Adrenal gland (tissue), 12 donors: ENCODE results near the gene DUSP2. TPM values are rescaled to one million over a fixed set of nuclear protein-coding genes. Genes with fewer than 3 reads are reported as not detected.

Experiments used
- DNase-seq, 7 donors: peaks; one replicate each; pipeline ENCODE4 v3.0.0-alpha.2; 2019 to 2020
- H3K27ac ChIP-seq, 5 donors: fragments of 200-600 bp; sonication (generic) in 4 of 5; 1 replicate in 3 of 5; 2 replicates in 2 of 5; pipeline versions ENCODE4 v1.5.1 to v1.8.0; 2016 to 2020; ENCODE audit warnings: mild to moderate bottlenecking in 1 of 5
- H3K27me3 ChIP-seq: fragments of 200-600 bp; 2 replicates; pipeline ENCODE4 v1.8.0; 2021
- H3K36me3 ChIP-seq, 2 donors: fragments of 200-600 bp; replicated peaks in 1 of 2; 1 replicate in 1 of 2; 2 replicates in 1 of 2; pipeline versions ENCODE4 v1.5.1 to v1.8.0; 2018 to 2022
- H3K4me1 ChIP-seq, 2 donors: fragments of 200-600 bp; replicated peaks in 1 of 2; 1 replicate in 1 of 2; 2 replicates in 1 of 2; pipeline versions ENCODE4 v1.5.1 to v1.8.0; 2018 to 2021
- H3K4me3 ChIP-seq, 4 donors: fragments of 200-600 bp; sonication (generic) in 3 of 4; one replicate each; pipeline ENCODE4 v1.5.1; 2016 to 2018
- H3K9me3 ChIP-seq, 3 donors: fragments of 200-600 bp; sonication (generic) in 1 of 3; replicated peaks in 1 of 3; 1 replicate in 2 of 3; 2 replicates in 1 of 3; pipeline versions ENCODE4 v1.5.1 to v1.8.0; 2016 to 2021
- POLR2A ChIP-seq, 2 donors: fragments of 450-650 bp; IDR thresholded peaks; one replicate each; pipeline ENCODE4 v1.6.1; 2017; ENCODE audit warnings: antibody characterized with exemption in 2 of 2, mild to moderate bottlenecking in 2 of 2, moderate library complexity in 1 of 2
- WGBS, 4 donors: extraction: QIAGEN DNeasy Blood & Tissue Kit in 2 of 4; methylation state at CpG; one replicate each; pipeline versions ENCODE4 v1.1.5 to v1.1.7; 2013 to 2017; 5-methylcytosine and 5-hydroxymethylcytosine counted together
- intact Hi-C, 2 donors: fragments of 100-400 bp; cut with DNase I; formaldehyde crosslinking; loops; one replicate each; pipeline versions ENCODE4 v1.14.1 to v1.15.0; 2022 to 2023
- polyA plus RNA-seq, 3 donors: library from polyadenylated mRNA; stranded (reverse); fragments of 200-250 nt in 2 of 3; fragments of 350-450 nt in 1 of 3; fragmentation: Illumina TruSeq in 1 of 3; extraction: RNeasy Lipid Tissue Mini Kit (QIAGEN cat#74804) in 1 of 3; gene quantifications; one replicate each; pipeline ENCODE4 v1.2.3, GENCODE V29; 2013 to 2014
- total RNA-seq, 9 donors: library from RNA; depleted of rRNA in 4 of 9; stranded (reverse); fragments of >200 nt in 4 of 9; fragments of 120-200 nt in 1 of 9; fragmentation: NEBNext Ultra II Directional in 1 of 9; extraction: Animal tissue kit (Norgen Biotek cat#: 25700) in 1 of 9; gene quantifications; one replicate each; pipeline versions ENCODE4 v1.1.0 to v1.2.4, GENCODE V29; 2013 to 2023
- TF ChIP-seq, protein P1 (sequence below), 6 experiments: fragments of 450-650 bp in 4 of 6; fragments of 200-600 bp in 2 of 6; sonication (generic) in 1 of 6; IDR thresholded peaks; 1 replicate in 5 of 6; 2 replicates in 1 of 6; pipeline versions ENCODE4 v1.5.1 to v1.8.0; 2016 to 2021; ENCODE audit warnings: antibody characterized with exemption in 6 of 6, mild to moderate bottlenecking in 2 of 6, moderate library complexity in 1 of 6
- donor health status: healthy with polysubstance abuse.
- donor health status: Bipolar disorder and iron deficiency.
- donor health status: DM: yes; HTN: yes; CAD: no.
- donor health status: DM: no; HTN: no; CAD: no.
- donor health status: DM: no; HTN: no; CAD: no.
- donor health status: DM: yes; HTN: yes; CAD: no.

Gene DUSP2
- total and polyA plus RNA-seq, 12 donors: 0.48 to 4.7 (median 1.9) TPM

DNA sequence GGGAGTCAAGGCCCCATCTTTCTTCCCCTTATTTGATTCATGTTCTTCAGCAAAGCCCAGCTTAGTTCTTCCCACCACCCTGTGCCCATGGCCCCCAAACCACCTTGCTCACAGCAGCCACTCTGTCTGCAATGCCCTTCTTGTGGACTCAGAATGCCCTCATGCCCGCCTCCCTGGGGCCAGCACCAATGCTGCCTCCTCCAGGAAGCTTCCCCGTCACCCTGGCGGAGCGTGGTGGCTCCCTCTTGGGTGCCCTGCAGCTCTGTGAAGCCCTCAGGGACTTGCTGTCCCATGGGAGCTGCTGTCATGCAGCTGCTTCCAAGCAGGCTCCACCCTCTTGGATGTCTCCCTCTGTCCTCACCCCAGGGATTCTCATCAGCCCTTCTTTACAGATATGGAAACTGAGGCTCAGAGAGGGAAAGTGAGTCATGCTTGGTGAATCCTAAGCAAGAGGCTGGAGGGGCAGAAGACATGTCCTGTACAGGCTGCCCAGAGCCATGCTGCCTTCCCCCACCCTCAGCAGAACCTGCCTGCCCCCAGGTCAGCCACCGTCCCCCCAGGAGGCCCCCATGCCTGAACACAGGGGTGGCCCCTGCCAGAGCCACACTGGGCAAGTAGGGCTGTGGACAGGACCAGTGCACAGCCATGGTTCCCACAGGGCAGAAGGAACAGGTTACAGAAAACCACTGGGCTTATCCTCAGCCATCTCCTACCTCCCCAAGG, 11.8 kb upstream of the DUSP2 start:
- DNase-seq: no peak
- Histone ChIP-seq H3K4me1 (no peaks in the 10 kb centered on the region), H3K36me3 (no peaks in the 10 kb centered on the region), H3K9me3 (no peaks in the 10 kb centered on the region), H3K27ac (no peak overlapping the region), H3K4me3 (no peak overlapping the region), H3K27me3 (no peaks in the 10 kb centered on the region)
- TF ChIP-seq POLR2A (IDR thresholded peaks at IDR 0.05): no peak
- TF ChIP-seq, protein P1, sequence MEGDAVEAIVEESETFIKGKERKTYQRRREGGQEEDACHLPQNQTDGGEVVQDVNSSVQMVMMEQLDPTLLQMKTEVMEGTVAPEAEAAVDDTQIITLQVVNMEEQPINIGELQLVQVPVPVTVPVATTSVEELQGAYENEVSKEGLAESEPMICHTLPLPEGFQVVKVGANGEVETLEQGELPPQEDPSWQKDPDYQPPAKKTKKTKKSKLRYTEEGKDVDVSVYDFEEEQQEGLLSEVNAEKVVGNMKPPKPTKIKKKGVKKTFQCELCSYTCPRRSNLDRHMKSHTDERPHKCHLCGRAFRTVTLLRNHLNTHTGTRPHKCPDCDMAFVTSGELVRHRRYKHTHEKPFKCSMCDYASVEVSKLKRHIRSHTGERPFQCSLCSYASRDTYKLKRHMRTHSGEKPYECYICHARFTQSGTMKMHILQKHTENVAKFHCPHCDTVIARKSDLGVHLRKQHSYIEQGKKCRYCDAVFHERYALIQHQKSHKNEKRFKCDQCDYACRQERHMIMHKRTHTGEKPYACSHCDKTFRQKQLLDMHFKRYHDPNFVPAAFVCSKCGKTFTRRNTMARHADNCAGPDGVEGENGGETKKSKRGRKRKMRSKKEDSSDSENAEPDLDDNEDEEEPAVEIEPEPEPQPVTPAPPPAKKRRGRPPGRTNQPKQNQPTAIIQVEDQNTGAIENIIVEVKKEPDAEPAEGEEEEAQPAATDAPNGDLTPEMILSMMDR (IDR thresholded peaks at IDR 0.05): no peak
- intact Hi-C loops: no loop called here
- WGBS, 4 donors: 78 to 100% (median 92%) methylated on average over 3 to 5 of the region's 5 CpGs

DNA sequence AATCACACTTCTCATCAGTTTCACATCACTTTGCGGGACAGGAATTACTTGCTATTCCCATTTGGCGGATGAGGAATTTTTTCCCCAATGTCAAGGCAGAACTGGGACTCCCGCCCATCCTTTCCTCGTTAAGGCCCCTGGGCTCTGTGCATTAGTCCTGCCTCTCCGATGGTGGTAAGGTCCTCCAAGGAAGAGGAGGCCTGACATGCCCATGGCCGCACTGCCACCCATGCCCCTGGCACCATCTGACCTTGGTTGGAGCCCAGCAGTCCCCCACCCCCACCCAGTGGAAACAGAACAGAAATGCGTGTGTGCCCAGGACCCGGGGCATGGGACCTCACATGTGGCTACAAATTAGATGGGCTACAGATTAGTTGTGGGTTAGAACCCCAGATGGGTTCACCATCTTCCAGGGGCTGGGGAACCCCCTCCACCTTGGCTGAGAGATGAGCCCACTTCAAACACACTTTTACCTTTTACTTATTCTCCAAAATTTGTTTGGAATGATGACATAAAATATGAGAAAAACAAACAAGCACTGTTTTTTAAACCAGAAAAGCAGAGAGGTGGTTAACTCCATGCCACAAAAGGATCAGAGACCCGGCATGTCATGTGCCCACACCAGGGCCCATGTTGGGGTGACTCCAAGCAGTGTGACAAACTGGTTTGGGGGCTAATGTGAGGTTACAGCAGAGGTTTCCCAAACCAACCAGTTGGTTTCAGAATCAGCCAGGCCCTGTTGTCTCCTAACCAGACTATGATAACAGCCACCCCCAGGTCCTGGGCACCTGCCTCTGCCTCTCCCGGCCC, 11.0 kb upstream of the DUSP2 start:
- no peak for DNase-seq
- WGBS, 4 donors: 87 to 89% (median 89%) methylated on average over 10 of the region's 10 CpGs

DNA sequence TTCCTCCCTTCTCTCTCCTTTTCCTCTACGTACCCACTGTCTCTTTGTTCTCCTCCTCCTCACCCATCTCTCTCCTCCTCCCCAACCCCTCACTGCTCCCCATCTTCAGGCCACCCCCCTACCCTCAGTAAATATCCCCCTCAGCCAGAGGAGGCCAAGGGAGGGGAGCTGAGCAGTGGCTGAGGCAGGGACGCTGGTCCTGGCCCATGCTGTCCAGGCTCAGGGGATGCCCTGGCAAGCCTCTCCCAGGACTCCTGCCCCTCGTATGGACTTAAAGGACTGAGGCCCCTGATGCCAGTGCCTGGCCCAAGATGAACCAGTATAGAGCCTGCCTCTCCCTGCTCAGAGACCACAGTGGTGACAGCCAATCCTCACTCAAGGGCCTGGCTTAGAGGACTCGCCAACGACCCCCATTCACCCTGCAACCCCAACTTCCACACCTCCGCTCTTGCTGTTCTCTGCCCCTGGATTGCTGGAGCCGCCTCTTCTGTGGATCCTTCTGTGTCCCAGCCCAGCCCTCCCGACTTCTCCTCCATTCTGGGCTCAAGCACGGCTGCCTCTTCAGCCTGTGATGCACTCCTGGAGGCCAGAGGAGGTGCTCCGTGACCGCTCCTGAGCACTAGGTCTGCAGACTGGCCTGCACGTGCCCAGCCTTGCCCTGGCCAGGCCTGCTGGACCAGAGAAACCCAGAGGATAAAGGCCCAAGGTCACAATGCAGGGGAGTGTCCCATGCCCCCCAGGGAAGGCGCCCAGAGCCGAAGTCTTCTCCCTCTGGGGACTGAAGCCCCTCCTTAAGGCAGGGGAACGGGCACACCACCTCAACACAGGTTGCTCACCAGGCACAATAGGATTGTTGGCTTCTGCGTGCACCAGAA, 9.5 kb upstream of the DUSP2 start:
- no peak for DNase-seq
- intact Hi-C loops: no loop called here
- Histone ChIP-seq H3K27ac (no peak overlapping the region), H3K4me3 (no peak overlapping the region), H3K27me3 (no peaks in the 10 kb centered on the region), H3K36me3 (no peaks in the 10 kb centered on the region), H3K4me1 (no peaks in the 10 kb centered on the region), H3K9me3 (no peaks in the 10 kb centered on the region)
- TF ChIP-seq, protein P1 (IDR thresholded peaks at IDR 0.05): no peak
- TF ChIP-seq POLR2A (IDR thresholded peaks at IDR 0.05): no peak
- 86 to 90% (median 88%) methylated on average over 11 to 16 of the region's 16 CpGs for WGBS, 4 donors

More for the DNA sequence above, 11.0 kb upstream of the DUSP2 start:
- Histone ChIP-seq H3K4me1 (no peaks in the 10 kb centered on the region), H3K4me3 (no peak overlapping the region), H3K27ac (no peak overlapping the region), H3K27me3 (no peaks in the 10 kb centered on the region), H3K36me3 (no peaks in the 10 kb centered on the region), H3K9me3 (no peaks in the 10 kb centered on the region)
- TF ChIP-seq, protein P1 (IDR thresholded peaks at IDR 0.05): no peak
- TF ChIP-seq POLR2A (IDR thresholded peaks at IDR 0.05): no peak
- intact Hi-C loops: no loop called here

DNA sequence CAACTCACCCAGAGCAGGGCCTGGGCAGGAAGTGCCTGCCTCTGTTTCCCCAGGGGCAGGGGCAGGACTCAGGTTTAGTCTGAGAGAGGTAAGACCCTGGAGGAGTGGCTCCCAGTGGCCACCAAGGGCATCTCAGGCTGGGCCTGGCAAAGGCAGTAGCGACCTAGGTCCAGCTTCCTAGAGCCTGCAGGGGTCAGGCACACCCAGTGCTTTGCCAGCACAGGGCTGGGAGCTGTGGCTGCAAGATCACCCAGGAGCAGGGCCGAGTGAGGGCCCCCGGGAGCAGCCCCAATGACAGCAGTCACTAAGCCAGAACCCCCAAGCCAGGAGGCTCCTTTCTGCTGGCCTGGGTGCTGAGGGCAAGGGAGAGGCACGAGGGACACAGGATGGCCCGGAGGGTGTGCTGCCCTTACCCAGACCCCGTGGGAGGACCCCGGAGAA, 8.8 kb upstream of the DUSP2 start:
- Histone ChIP-seq H3K27me3 (no peaks in the 10 kb centered on the region), H3K27ac (no peak overlapping the region), H3K4me3 (no peak overlapping the region), H3K36me3 (no peaks in the 10 kb centered on the region), H3K9me3 (no peaks in the 10 kb centered on the region), H3K4me1 (no peaks in the 10 kb centered on the region)
- WGBS, 4 donors: 78 to 91% (median 84%) methylated on average over 2 to 7 of the region's 7 CpGs
- no peak for DNase-seq
- intact Hi-C loops: no loop called here
- TF ChIP-seq, protein P1 (IDR thresholded peaks at IDR 0.05): no peak
- TF ChIP-seq POLR2A (IDR thresholded peaks at IDR 0.05): no peak
